ENCODE results near the gene ITPR2.
"Not testable (repeated sequence)": the region's sequence is repeated elsewhere in the genome, so short reads cannot be mapped to it uniquely, and the experiment has no call there.

The ITPR2 gene

DNA sequence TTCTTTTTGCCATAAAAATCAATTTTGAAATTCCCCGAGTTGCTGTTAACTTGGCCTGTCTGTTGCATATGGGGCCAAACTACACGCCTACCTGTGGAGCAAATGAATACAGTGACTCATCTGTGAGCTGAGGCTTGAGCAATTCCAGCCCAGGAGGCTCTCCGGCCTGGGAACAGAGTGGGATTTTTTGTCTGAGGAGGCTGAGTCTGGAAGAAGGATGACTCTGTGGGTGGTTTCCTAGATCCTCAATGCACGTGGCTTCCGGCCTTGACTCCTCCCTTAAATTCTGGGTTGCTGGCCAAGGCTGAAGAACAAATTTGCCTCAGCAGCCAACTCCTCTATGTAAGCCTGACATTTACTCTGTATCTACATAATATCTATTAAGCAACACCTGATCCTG, 513.5 kb downstream of the ITPR2 start:
- no peak for DNase-seq

DNA sequence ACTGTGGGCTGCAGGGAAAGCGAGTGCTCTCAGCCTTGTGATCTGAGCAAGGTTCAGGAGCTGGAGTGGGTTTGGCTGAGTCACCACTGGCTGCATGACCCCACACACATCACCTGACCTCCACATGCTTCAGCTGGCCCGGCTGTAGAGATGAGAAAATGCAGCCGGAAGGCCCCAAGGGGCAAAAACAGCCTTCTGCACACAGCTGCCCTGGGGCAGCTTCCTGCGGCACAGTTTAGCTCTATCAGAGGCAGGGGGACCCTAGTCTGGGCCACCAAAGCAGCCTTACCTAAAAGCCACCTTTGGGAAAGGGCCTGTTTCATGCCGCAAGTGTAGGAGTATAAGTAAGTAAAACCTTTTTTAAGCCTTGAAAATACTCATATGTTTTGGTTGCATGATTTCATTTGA, 514.3 kb downstream of the ITPR2 start:
- no peak for DNase-seq

DNA sequence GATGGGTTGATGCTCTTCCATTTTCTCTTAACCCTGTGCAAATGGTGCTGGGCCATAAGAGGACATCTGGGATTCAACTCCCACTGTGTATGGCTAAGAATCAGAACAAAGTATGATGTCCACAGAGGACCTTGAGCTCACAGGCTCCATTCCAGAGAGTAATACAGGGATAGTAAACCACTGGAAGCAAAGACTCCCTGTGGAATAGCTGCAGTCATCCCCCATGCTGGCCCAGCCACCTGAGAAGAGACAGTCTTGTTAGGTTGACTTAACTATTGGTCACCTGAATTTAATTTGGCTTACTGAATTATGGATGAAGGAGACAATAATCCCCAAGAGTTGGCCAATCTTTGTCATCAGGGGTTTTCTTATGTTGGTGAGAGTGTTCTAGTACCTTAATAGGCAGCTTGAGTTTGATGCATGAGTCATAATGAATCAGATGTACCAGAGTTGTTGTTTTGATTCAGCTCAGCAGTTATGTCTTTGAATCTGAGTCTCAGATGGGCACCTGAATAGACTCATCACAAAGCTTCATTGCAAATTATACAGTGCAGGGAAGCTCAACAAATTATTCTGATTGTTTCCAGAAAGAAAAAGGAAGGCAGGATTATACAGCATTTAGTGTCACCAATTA, 514.9 kb downstream of the ITPR2 start:
- DNase-seq: no peak

DNA sequence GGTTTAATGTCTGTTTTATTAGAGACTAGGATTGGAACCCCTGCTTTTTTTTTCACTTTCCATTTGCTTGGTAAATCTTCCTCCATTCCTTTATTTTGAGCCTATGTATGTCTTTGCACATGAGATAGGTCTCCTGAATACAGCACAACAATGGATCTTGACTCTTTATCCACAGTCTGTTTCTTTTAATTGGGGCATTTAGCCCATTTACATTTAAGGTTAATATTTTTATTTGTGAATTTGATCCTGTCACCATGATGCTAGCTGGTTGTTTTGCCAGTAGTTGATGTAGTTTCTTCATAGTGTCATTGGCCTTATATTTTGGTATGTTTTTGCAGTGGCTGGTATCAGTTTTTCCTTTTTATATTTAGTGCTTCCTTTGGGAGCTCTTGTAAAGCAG, 518.9 kb downstream of the ITPR2 start:
- DNase-seq: not testable (repeated sequence)

DNA sequence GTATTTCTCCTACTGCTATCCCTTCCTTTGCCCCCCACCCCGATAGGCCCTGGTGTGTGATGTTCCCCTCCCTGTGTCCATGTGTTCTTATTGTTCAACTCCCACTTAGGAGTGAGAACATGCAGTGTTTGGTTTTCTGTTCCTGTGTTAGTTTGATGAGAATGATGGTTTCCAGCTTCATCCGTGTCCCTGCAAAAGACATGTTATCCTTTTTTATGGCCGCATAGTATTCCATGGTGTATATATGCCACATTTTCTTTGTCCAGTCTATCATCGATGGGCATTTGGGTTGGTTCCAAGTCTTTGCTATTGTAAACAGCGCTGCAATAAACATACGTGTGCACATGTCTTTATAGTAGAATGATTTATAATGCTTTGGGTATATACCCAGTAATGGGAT, 522.5 kb downstream of the ITPR2 start:
- not testable (repeated sequence) for DNase-seq

DNA sequence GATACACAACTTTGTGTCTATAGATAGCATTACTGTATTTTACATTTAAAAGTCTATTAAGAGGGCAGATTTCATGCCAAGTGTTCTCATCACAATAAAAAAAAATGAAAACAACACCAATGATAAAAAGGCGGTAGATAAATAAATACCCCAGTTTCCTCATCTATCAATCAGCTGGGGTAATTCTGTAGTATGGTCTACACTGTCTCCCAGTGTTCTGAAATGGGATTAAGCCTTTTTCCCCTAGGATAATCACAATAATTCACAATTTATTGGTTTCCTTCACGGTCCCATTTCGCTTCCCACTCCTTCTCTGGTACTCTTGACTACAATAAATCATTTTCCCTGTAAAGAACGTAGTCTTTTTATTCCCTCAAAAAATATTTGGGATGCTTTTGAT, 523.4 kb downstream of the ITPR2 start:
- no peak for DNase-seq

DNA sequence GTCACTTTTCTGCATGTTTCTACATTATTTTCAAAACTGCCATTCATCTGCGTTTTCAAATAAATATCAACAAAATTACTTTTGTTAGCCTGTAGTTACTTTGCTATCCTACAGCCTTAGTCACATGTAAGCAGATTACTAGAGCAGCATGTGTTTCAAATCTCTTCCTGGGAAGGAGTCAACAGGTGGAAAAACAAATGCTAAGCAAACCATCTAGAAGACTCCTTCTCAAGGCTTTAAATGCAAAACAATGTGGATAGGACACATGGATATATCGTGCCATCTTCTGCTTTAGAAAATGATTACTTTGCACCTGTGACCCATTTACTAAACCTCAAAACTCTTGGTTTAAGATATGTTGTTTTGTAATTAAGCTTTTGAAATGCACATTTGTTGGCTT, 528.7 kb downstream of the ITPR2 start:
- DNase-seq: no peak

DNA sequence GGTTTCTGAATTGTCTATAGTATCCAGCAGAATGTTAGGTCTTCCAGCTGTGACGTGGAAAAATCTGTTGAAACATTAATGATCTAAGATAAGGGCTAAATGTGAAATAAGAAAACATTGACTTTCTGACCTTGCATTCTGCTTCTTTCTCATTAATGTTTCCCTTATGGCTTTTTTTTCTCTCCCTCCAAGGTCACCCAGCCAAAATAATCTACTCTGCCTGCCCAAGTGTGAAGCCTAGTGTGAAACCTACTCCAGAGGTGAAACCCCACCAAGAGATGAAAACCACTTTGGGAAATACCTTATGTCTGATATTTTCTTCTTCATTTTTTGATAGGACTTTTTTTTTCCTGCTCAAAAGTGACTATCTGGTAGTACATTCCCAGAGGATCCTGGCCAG, 529.6 kb downstream of the ITPR2 start:
- no peak for DNase-seq

DNA sequence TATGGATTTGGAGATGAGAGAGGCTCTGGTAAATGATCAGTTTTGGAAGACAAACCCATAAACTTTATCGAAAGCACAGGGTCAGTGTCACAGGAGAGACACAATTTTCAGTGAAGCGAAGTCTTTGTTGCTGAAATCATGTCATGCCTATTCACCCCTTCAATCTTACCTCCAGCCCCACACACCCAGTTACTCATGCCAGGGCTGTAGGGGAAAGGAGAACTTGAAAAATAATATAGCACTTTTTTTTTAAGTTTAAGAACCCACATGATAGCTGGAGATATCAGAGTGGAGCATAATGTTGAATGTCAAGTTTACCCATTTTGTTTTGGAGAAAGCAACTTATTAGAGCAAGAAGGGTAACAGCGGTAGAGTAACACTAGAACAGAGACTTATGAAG, 530.2 kb downstream of the ITPR2 start:
- DNase-seq: no peak

DNA sequence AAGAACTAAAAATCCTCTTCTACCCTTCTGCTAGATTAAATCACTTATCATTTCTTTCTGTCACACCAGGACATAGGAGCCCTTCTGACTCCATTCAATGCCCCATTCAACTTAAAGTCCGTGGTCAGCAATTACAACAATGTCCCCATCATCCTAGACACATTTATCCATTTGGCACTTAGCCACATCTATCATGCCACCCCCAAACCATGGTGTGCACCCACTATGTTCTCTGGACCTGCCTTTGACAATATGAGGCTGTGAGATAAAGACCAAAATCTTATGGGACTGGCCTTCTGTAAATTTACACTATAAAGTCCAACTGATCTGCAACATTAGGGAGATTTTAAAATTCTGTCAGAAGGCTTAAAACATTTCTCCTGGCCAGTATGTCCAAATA, 533.2 kb downstream of the ITPR2 start:
- no peak for DNase-seq

DNA sequence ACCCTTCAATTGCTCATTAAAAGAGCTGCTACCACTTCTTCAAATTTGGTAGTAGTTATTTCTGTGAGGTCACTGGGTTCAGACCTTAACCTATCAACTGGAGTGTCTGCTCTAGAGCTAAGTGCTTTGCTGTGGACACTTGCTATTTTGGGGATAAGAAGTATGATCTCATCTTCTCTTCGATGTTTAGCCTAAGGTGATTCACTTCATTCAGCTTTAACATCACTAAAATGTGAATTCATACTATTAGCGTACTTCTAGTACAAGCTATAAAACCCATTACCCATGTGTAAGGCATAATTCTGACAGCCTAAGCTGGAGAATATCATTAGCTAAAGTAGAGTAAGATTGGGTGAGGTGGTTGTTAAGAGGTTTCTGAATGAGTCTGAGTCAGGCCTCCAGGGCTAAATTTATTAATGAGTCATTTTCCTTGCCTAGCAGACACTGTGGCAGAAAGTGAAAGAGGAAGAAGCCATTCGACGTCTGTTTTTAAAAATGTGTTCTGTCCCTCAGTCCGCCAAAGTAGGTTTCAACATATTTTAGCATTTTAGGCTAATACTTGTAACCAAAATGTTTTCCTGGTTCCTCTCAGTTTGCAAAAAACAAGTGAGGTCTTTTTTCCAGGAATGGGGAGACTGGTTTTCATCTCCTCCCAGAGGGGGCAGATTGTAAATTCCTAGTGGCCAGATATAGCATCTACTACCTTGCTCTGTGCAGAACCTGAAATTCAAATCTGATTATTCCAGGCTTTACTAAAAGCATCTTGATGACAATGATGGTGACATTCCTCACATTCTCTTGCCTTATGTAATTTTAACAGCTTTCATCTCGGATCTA, 534.0 kb downstream of the ITPR2 start:
- no peak for DNase-seq

DNA sequence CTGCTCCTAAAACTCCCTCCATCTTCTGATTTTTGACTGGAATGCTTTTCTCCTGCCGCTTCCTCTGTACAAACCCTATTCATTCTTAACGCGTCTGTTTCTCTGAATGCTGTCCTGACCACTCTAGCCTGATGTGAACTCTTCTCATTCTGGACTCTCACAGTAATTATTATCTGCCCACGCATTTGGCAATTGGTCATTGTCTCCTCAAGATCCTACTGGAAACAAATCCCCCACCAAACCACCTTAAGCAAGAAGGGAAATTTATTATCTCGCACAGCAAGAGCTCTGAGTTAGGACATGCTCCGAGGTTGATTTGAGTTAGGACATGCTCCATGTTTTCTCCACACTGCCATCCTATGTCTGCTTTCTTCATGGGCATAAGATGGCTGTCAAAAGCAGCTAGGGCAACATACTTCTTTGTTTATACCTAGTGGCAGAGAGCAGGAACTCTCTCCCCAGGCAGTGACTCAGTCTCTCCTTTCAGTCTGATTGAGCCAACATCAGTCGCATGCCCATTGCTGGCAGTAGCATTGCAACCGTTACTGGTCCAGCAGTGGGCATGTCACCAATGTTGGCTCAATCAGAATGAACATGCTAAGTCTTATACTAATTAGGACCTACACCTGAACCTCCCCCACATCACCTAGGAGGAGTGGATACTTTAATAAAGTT, 535.5 kb downstream of the ITPR2 start:
- no peak for DNase-seq

DNA sequence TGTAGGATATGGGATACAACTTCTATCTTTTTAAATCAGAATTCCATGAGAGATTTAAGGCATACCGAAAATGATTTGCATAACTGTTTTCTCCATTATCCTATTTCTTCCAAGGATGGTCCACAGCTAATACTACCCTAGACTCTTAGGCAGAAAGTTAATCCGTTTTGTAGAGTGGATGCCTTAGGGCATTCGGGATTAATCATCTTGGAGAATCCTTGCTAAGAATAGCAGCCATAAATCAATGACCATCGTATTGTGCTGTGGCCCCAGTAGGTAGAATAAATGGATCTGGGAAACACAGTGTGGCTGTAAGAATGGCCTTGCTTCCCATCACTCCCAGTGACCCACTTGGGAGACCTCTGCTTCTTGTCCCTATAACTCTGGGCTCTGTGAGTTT, 538.0 kb downstream of the ITPR2 start:
- no peak for DNase-seq

DNA sequence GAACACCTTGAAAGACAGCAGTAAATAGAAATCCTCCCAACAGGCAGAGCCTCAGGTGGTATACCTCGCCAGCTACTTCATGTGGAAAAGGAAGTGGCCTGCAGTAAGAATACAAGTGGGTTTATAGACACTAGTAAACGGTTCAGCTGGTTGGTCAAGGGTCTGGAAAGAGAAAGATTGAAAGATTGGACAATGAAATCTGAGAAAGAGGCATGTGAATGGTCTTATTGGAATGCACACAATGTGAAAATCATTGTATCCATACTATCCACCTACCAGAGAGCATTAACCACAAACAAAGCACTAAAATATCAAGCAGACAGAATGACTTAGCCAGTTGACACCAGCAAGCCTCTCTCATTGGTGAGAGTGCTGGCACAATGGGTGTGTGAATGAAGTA, 539.4 kb downstream of the ITPR2 start:
- no peak for DNase-seq

DNA sequence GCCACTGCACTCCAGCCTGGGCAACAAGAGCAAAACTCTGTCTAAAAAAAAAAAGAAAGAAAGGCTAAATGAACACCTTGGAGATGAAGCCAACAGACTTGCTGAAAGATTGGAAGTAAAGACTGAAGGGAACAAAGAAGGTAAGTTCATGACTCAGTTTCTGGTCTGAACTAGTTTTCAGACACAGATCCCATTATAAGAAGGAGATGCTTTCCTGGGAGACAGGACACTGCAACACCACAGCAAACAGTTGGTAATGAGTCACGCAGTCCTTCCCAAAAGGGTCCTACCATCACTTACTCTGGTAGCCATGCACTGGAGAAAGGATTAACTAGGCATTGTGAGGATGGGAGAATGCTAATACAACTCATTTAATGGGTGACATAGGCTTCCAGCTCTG, 540.4 kb downstream of the ITPR2 start:
- DNase-seq: no peak

DNA sequence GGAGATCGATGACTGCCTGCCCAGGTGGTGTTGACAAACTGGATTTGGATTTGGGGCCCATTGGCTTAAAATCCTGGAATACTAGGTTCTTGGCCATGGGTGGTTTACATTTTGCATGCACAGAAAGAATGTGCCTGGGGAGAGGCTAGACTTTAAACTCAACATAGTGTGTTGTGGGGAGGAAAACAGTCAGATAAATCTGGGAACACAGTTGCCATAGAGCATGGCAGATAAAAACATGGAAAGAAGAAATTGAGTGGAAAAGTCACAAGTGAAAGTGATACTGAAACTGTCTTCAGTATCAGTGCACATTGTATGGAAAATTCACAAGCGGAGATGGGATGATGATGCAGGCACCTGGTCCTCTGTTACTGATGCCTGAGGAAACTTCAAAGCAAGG, 542.4 kb downstream of the ITPR2 start:
- no peak for DNase-seq

DNA sequence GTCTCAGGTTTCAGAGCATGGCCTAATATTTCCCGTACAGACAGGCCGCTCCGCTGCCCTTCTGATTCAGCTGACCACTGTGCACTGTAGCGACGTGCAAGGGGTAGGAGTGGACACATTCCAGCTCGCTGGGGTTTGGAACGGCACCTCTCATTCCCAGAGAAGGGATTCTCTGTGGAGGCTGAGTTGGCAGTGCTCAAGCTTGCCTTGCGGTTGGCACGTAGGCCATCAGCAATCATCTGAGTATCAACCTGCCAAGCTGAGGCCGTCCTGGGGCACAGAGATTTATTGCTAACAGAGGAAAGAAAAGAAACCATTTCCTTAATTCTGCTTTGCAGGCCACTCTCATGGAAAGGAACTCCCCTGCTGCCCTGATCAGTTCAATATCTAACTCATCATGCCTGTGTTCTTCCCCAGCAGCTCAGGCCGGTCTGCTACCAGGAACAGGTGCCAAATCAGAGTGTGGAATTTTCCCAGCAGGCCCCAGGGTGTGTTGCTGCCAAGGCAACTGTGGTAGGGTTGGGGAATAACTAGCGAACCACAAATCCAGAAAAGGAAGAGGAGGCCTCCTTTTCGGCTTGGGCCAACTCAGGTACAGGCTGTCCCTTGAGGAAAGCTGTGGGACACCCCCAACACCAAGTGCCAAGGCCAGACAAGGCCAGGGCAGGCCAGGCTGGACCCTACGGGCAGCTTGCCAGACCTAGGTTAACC, 545.2 kb downstream of the ITPR2 start:
- DNase-seq: no peak
